WERI-Rb-1 (cell line): Measurements from ENCODE around the gene FURIN.

ENCODE experiments used
- DNase-seq: peaks from one replicate; pipeline ENCODE4 v3.0.0-alpha.2; 2020
- H3K27ac ChIP-seq: fragments of 250-450 bp; sonication (Bioruptor Pico); 2 replicates; pipeline ENCODE4 v1.5.1; 2020; ENCODE audit warnings: mild to moderate bottlenecking, moderate library complexity
- H3K27me3 ChIP-seq: fragments of 250-450 bp; sonication (Bioruptor Pico); 2 replicates; pipeline ENCODE4 v1.5.1; 2021; ENCODE audit warnings: mild to moderate bottlenecking, low read depth, moderate library complexity; ENCODE audit not compliant: insufficient read depth, severe bottlenecking
- H3K36me3 ChIP-seq: fragments of 250-450 bp; sonication (Bioruptor Pico); 2 replicates; pipeline ENCODE4 v1.5.1; 2020; ENCODE audit warnings: mild to moderate bottlenecking, moderate library complexity
- H3K4me3 ChIP-seq: 2 replicates; pipeline ENCODE4 v1.5.1; 2011; ENCODE audit warnings: low read depth, mild to moderate bottlenecking, control low read depth, low read length
- H3K9me3 ChIP-seq: fragments of 250-450 bp; sonication (Bioruptor Pico); 2 replicates; pipeline ENCODE4 v1.5.1; 2021; ENCODE audit warnings: mild to moderate bottlenecking, moderate library complexity; ENCODE audit not compliant: severe bottlenecking
- CTCF ChIP-seq: IDR thresholded peaks from 2 replicates; pipeline ENCODE4 v1.5.1; 2011; ENCODE audit warnings: low read depth, mild to moderate bottlenecking, control low read depth, inconsistent platforms, low read length

FURIN gene

GRCh38 chr15:90851114-90851513 lies 17.3 kb upstream of the FURIN start:
- Histone ChIP-seq H3K27ac (no peak overlapping the region), H3K36me3 (no peaks in the 10 kb centered on the region), H3K4me3 (no peak overlapping the region), H3K9me3 (no peaks in the 10 kb centered on the region), H3K27me3 (no peaks in the 10 kb centered on the region)
- TF ChIP-seq CTCF: no peak
- no peak for DNase-seq

- Histone ChIP-seq H3K36me3 (no peaks in the 10 kb centered on the region), H3K27ac (no peak overlapping the region)
Measured at GRCh38 chr15:90851940-90852339, 16.4 kb upstream of the FURIN start.

DNA sequence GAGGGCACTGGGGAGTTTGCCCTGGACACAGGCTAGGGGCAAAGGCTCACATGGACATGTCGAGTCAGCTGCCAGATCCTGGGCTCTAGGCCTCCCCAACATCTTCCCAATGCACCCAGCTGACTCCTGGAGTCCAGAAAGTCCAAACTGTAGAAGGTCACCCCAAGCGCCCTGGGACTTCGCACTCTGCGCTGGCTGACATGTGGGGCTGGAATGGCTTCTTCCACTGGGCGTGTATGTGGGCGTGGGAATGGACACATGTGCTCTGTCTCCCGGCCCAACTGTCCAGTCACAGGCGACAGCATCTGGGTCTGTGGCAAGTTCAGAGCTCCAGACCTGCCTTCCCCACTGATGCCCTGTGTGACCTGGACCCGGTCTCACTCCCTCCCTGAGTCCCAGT lies 13.2 kb upstream of the FURIN start:
- TF ChIP-seq CTCF: no peak
- Histone ChIP-seq H3K36me3 (no peaks in the 10 kb centered on the region), H3K27me3 (no peaks in the 10 kb centered on the region), H3K4me3 (no peak overlapping the region), H3K9me3 (no peaks in the 10 kb centered on the region), H3K27ac (no peak overlapping the region)
- no peak for DNase-seq

More at GRCh38 chr15:90851940-90852339, 16.4 kb upstream of the FURIN start:
- H3K9me3 ChIP-seq: no peaks in the 10 kb centered on the region
- H3K27me3 ChIP-seq: no peaks in the 10 kb centered on the region
- H3K4me3 ChIP-seq: no peak overlapping the region
- no peak for DNase-seq
- TF ChIP-seq CTCF: no peak

- DNase-seq: no peak
- Histone ChIP-seq H3K27me3 (no peaks in the 10 kb centered on the region), H3K36me3 (no peaks in the 10 kb centered on the region), H3K9me3 (no peaks in the 10 kb centered on the region), H3K4me3 (no peak overlapping the region), H3K27ac (no peak overlapping the region)
- no peak for TF ChIP-seq CTCF
Measured at GRCh38 chr15:90857337-90857736, 11.1 kb upstream of the FURIN start.

DNA sequence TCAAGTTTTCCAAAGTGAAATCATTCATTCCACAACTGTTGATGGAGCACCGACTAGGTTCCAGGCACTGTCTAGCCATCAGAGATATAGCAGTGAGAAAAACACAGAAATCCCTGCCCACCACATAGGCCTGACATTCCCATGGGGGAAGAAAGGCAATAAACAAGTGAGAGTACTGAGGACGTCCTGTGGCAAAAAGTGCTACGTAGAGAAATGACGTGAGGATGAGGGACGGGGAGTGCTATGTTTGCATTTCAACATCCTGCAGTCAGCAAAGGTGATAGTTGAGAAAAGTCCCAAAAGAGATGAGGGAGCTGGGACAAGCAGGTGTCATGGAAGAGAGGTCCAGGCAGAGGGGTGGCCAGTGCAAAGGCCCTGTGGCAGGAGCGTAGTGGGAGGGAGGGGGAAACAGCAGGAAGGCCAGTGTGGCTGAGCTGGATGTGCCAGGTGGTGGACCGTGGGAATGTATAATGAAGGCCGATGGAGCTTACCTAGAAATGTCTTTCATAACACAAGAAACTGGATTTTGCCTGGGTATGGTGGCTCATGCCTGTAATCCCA lies 10.4 kb upstream of the FURIN start:
- H3K27ac ChIP-seq: no peak overlapping the region
- H3K4me3 ChIP-seq: no peak overlapping the region
- H3K36me3 ChIP-seq: no peaks in the 10 kb centered on the region
- H3K9me3 ChIP-seq: no peaks in the 10 kb centered on the region
- no peak for TF ChIP-seq CTCF
- no peak for DNase-seq
- H3K27me3 ChIP-seq: no peaks in the 10 kb centered on the region
